PFSK-1 (cell line): ENCODE results near the gene KIAA0825.

ENCODE experiments used
- FOXP2 ChIP-seq: optimal IDR thresholded peaks from 2 replicates; pipeline ENCODE3; 2011; ENCODE audit warnings: borderline replicate concordance, control low read depth, inconsistent platforms; ENCODE audit not compliant: insufficient read depth; ENCODE audit errors: extremely low read length, extremely low read depth
- POLR2AphosphoS5 ChIP-seq: IDR thresholded peaks from 2 replicates; pipeline ENCODE4 v1.6.1; 2012; ENCODE audit warnings: low read depth, mild to moderate bottlenecking, control low read depth, low read length, moderate library complexity
- REST ChIP-seq, 2 experiments: IDR thresholded peaks; 2 replicates each; pipeline versions ENCODE4 v1.6.1 to v1.8.0; 2011 to 2012; ENCODE audit warnings: low read depth in 2 of 2, low read length in 2 of 2, control low read depth in 1 of 2, inconsistent platforms in 1 of 2, mild to moderate bottlenecking in 1 of 2, moderate library complexity in 1 of 2; ENCODE audit not compliant: insufficient read depth in 1 of 2
- SIN3A ChIP-seq: IDR thresholded peaks from 2 replicates; pipeline ENCODE4 v1.6.1; 2012; ENCODE audit warnings: mild to moderate bottlenecking, low read length, moderate library complexity, borderline replicate concordance; ENCODE audit not compliant: insufficient read depth
- TAF1 ChIP-seq: IDR thresholded peaks from 2 replicates; pipeline ENCODE4 v1.6.1; 2012; ENCODE audit warnings: low read length, control low read depth, borderline replicate concordance; ENCODE audit not compliant: insufficient read depth

The KIAA0825 gene

GRCh38 chr5:94313188-94313587 is 305.2 kb downstream of the KIAA0825 start:
- TF ChIP-seq REST (IDR thresholded peaks at IDR 0.05; ENCODE audit: insufficient read depth in 1 of 2, low read depth in 2 of 2, low read length in 2 of 2) (no peak), TAF1 (no peak), SIN3A (no peak), POLR2AphosphoS5 (no peak), FOXP2 (no peak)

- TF ChIP-seq FOXP2 (no peak), SIN3A (no peak), TAF1 (no peak), POLR2AphosphoS5 (no peak), REST (IDR thresholded peaks at IDR 0.05; ENCODE audit: insufficient read depth in 1 of 2, low read depth in 2 of 2, low read length in 2 of 2) (no peak)
Measured at GRCh38 chr5:94312298-94312697, 306.1 kb downstream of the KIAA0825 start.

GRCh38 chr5:94310833-94311232 is 307.6 kb downstream of the KIAA0825 start:
- TF ChIP-seq POLR2AphosphoS5 (no peak), FOXP2 (no peak)

- no peak for TF ChIP-seq FOXP2
- TF ChIP-seq TAF1: no peak
- TF ChIP-seq POLR2AphosphoS5: no peak
- no peak for TF ChIP-seq REST (IDR thresholded peaks at IDR 0.05; ENCODE audit: insufficient read depth in 1 of 2, low read depth in 2 of 2, low read length in 2 of 2)
- no peak for TF ChIP-seq SIN3A
Measured at GRCh38 chr5:94309141-94309540, 309.3 kb downstream of the KIAA0825 start.

- TF ChIP-seq TAF1 (no peak), SIN3A (no peak), FOXP2 (no peak), REST (IDR thresholded peaks at IDR 0.05; ENCODE audit: insufficient read depth in 1 of 2, low read depth in 2 of 2, low read length in 2 of 2) (no peak), POLR2AphosphoS5 (no peak)
Measured at GRCh38 chr5:94308442-94308841, 310.0 kb downstream of the KIAA0825 start.
